ENCODE data around the gene AMPD3. TPM values are rescaled to one million over a fixed set of nuclear protein-coding genes. Genes with fewer than 3 reads are reported as not detected.

AMPD3 gene
- total RNA-seq, 4 donors from 2014 or later = 104 to 185 (median 112) TPM

- no peak overlapping the region for H3K4me3 ChIP-seq
- no peak overlapping the region for H3K27ac ChIP-seq
- H3K36me3 ChIP-seq = no peaks in the 10 kb centered on the region
- no peak for DNase-seq
- in situ Hi-C loops (cut with MboI; ENCODE audit: low sequenced_read_pairs in 4 of 4) = loop anchor here in 3 of 4 donors (10.0 to 25.0 kb wide), 3 partner anchors 120 to 195 kb away; no protein-coding TSS in a partner anchor
- H3K27me3 ChIP-seq = no peaks in the 10 kb centered on the region
- ATAC-seq = no peak
- peaks cover 8 to 13% of the 10 kb centered on the region in 2 donors for H3K4me1 ChIP-seq
- H3K9me3 ChIP-seq = no peaks in the 10 kb centered on the region
- TF ChIP-seq, protein P1, sequence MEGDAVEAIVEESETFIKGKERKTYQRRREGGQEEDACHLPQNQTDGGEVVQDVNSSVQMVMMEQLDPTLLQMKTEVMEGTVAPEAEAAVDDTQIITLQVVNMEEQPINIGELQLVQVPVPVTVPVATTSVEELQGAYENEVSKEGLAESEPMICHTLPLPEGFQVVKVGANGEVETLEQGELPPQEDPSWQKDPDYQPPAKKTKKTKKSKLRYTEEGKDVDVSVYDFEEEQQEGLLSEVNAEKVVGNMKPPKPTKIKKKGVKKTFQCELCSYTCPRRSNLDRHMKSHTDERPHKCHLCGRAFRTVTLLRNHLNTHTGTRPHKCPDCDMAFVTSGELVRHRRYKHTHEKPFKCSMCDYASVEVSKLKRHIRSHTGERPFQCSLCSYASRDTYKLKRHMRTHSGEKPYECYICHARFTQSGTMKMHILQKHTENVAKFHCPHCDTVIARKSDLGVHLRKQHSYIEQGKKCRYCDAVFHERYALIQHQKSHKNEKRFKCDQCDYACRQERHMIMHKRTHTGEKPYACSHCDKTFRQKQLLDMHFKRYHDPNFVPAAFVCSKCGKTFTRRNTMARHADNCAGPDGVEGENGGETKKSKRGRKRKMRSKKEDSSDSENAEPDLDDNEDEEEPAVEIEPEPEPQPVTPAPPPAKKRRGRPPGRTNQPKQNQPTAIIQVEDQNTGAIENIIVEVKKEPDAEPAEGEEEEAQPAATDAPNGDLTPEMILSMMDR (IDR thresholded peaks at IDR 0.05 in 4 of 5, conservative IDR thresholded peaks at IDR 0.05 in 1 of 5) = no peak
- TF ChIP-seq POLR2A (IDR thresholded peaks at IDR 0.05) = no peak
- intact Hi-C loops (cut with DNase I; ENCODE audit: low total_unique reads) = loop anchor here (5.0 to 10.0 kb wide), 2 partner anchors 110 to 192 kb away; no protein-coding TSS in a partner anchor
These were observed 87.7 kb downstream of the AMPD3 start for GRCh38 chr11:10542776-10543175.

DNA sequence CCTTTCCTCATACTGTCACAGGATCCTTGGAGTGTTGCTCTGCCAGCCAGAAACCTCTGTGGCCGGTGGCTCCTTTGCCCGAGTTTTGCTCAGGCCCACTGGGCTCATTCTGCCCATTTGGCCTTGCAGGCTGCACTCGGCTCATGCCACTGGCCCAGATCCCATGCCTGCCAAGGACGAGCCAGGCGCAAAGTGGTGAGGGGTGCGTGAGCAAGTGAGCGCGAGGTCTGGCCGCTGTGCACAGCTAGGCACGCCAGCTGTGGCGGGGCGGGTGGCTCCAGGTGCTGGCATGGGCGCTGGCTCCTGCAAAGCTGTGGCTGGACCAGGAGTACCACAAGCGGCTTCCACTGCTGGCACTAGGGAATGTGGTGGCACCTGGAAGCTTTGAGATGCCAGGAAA lies 88.7 kb downstream of the AMPD3 start:
- in situ Hi-C loops (cut with MboI; ENCODE audit: low sequenced_read_pairs in 4 of 4) = loop anchor here in 3 of 4 donors (10.0 to 25.0 kb wide), 3 partner anchors 119 to 194 kb away; no protein-coding TSS in a partner anchor

GRCh38 chr11:10544491-10545465 lies 89.7 kb downstream of the AMPD3 start:
- DNase-seq (no peak), ATAC-seq (no peak)
- H3K27ac ChIP-seq = no peak overlapping the region
- intact Hi-C loops (cut with DNase I; ENCODE audit: low total_unique reads) = loop anchor here (5.0 to 10.0 kb wide), 2 partner anchors 108 to 190 kb away; no protein-coding TSS in a partner anchor
- in situ Hi-C loops (cut with MboI; ENCODE audit: low sequenced_read_pairs in 4 of 4) = loop anchor here in 3 of 4 donors (10.0 to 25.0 kb wide), 3 partner anchors 118 to 193 kb away; no protein-coding TSS in a partner anchor
- peaks cover 5 to 7% of the 10 kb centered on the region in 2 donors for H3K4me1 ChIP-seq
- no peaks in the 10 kb centered on the region for H3K36me3 ChIP-seq
- no peaks in the 10 kb centered on the region for H3K27me3 ChIP-seq
- TF ChIP-seq, protein P1 (IDR thresholded peaks at IDR 0.05 in 4 of 5, conservative IDR thresholded peaks at IDR 0.05 in 1 of 5) = no peak
- TF ChIP-seq POLR2A (IDR thresholded peaks at IDR 0.05) = no peak
- no peaks in the 10 kb centered on the region for H3K9me3 ChIP-seq
- no peak overlapping the region for H3K4me3 ChIP-seq

More for the DNA sequence above, 88.7 kb downstream of the AMPD3 start:
- H3K36me3 ChIP-seq = no peaks in the 10 kb centered on the region
- intact Hi-C loops (cut with DNase I; ENCODE audit: low total_unique reads) = loop anchor here (5.0 to 10.0 kb wide), 2 partner anchors 109 to 191 kb away; no protein-coding TSS in a partner anchor
- H3K4me1 ChIP-seq = peaks cover 8 to 13% of the 10 kb centered on the region in 2 donors
- no peak for TF ChIP-seq POLR2A (IDR thresholded peaks at IDR 0.05)
- TF ChIP-seq, protein P1 (IDR thresholded peaks at IDR 0.05 in 4 of 5, conservative IDR thresholded peaks at IDR 0.05 in 1 of 5) = no peak
- DNase-seq = no peak
- no peak overlapping the region for H3K27ac ChIP-seq
- no peak for ATAC-seq
- no peaks in the 10 kb centered on the region for H3K9me3 ChIP-seq
- H3K4me3 ChIP-seq = no peak overlapping the region
- H3K27me3 ChIP-seq = no peaks in the 10 kb centered on the region

DNA sequence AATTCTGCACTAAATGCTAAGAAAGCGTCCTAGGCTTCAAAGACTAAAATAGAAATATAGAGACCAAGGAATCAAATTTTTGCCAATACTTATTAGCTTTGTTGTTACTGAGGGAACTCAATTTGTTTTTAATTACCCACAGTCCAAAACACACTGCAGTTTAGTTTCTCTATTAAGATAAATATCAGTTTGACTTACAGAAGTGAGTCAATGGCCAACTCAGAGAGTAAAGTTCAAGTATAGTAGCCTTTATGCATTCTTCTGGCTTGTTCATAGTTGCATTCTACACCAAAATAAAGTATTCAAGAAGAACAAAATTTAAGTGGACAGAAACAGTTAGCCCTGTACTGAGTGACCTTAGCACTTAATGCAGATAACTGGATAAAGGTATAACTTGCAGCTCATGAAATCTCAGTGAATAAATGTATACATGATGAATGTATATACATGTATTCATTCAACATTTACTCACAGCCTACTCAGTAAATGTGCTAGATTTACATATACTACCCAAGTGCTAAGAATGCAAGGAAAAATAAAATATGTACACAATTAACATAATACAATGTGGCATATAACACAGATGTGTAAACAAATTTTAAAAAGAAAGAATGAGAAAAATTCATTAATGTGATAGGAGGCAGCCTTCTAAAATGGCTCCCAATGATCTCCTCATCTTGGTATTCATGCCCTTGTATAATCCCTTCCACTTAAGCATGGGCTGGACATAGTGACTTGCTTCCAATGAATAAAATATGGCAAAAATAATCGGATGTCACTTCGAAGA lies 95.6 kb downstream of the AMPD3 start:
- Histone ChIP-seq H3K4me1 (no peaks in the 10 kb centered on the region), H3K4me3 (no peak overlapping the region), H3K9me3 (no peaks in the 10 kb centered on the region), H3K36me3 (no peaks in the 10 kb centered on the region), H3K27ac (no peak overlapping the region), H3K27me3 (no peaks in the 10 kb centered on the region)
- in situ Hi-C loops (cut with MboI; ENCODE audit: low sequenced_read_pairs in 4 of 4) (no loop called here), intact Hi-C loops (cut with DNase I; ENCODE audit: low total_unique reads) (no loop called here)
- DNase-seq (no peak), ATAC-seq (no peak)
- TF ChIP-seq, protein P1 (IDR thresholded peaks at IDR 0.05 in 4 of 5, conservative IDR thresholded peaks at IDR 0.05 in 1 of 5) = no peak
- no peak for TF ChIP-seq POLR2A (IDR thresholded peaks at IDR 0.05)
